ENCODE data around the gene NRXN3.

DNA sequence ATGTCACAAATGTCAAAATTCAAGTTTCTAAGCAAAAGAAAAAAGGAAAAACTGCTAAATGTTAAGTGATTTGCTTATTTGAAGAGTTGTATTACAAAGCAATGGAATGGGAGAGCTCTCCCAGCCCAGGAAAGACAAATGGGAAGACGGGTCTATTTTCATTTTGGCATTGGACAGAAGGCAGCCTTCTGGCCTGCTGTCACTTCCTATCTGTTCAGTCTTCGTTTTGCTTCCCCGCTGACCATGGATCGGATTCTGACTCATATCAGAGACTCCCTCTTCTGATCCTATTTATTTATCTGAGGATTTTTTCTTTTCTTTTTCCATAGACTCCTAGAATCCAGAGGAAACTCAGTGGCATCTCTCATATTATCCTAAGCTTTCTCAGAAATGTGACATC, 1406.3 kb downstream of the NRXN3 start:
- TF ChIP-seq EZH2 (IDR thresholded peaks at IDR 0.05; ENCODE audit: low read length, missing control alignments) (no peak), CTCF (conservative IDR thresholded peaks at IDR 0.05 in 1 of 2, IDR thresholded peaks at IDR 0.05 in 1 of 2; ENCODE audit: low read depth in 1 of 2, low read length in 2 of 2) (no peak)

Measured in fibroblast of lung (primary cell).